ENCODE measurements around the gene FBXW7. TPM values are rescaled to one million over a fixed set of nuclear protein-coding genes. Genes with fewer than 3 reads are reported as not detected.

FBXW7 gene
- total and polyA plus RNA-seq, 4 donors: 6.5 to 62.7 (median 32.5) TPM

DNA sequence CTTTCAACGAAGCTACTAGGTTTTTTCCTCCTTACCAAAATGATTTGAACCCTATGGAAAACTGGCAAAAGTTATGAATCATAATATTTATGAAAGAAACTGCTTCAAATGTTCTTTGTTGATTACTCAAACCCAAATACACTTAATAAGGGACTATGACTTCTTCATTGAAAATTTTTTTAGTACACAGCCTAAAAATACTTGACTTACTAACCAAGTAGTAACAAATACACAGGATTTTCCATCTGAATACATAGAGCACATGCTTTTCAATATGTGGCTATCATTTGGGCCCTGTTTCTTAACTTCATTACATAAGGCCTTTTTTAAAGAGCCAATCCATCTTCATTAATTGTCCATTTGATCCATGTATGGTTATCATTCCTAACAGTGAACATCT, 171.5 kb downstream of the FBXW7 start:
- H3K27me3 ChIP-seq (ENCODE audit: control insufficient read depth in 1 of 2, insufficient read depth in 2 of 2, low read length in 1 of 2): no peaks in the 10 kb centered on the region
- intact Hi-C loops (cut with DNase I): no loop called here
- WGBS, 2 donors: 71 to 80% methylated on average over 1 of the region's 1 CpG
- no peaks in the 10 kb centered on the region for H3K9me3 ChIP-seq (ENCODE audit: control insufficient read depth, low read length)
- no peaks in the 10 kb centered on the region for H3K4me1 ChIP-seq (ENCODE audit: control insufficient read depth in 1 of 2, insufficient read depth in 2 of 2, low read length in 2 of 2)
- no peak overlapping the region for H3K27ac ChIP-seq (ENCODE audit: low read depth in 1 of 2, low read length in 2 of 2)
- DNase-seq: no peak
- ATAC-seq (ENCODE audit: low FRiP score): no peak
- H3K36me3 ChIP-seq (ENCODE audit: control insufficient read depth in 1 of 2, insufficient read depth in 2 of 2, low read length in 1 of 2): no peaks in the 10 kb centered on the region
- no peak overlapping the region for H3K4me3 ChIP-seq (ENCODE audit: low read length in 2 of 2)

DNA sequence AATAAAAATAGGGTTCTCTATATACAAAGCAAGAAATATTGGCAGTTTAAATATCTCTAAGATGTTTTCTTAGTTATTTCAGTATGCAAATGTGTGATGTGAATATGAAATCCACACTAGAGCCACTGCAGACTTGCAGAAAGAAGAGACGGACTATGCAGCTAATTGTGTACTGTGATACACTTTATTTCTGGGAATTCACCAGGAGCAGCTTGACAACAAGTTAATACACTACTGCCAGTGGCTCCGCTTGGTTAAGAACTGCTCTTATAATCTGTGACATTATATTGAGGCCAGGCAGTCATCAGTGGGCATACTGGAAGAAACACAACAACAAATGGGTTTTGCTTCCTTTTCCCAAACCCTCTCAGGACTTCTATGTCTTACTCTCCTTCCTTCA, 172.0 kb downstream of the FBXW7 start:
- Histone ChIP-seq H3K27me3 (ENCODE audit: control insufficient read depth in 1 of 2, insufficient read depth in 2 of 2, low read length in 1 of 2) (no peaks in the 10 kb centered on the region), H3K27ac (ENCODE audit: low read depth in 1 of 2, low read length in 2 of 2) (no peak overlapping the region), H3K36me3 (ENCODE audit: control insufficient read depth in 1 of 2, insufficient read depth in 2 of 2, low read length in 1 of 2) (no peaks in the 10 kb centered on the region), H3K9me3 (ENCODE audit: control insufficient read depth, low read length) (no peaks in the 10 kb centered on the region), H3K4me1 (ENCODE audit: control insufficient read depth in 1 of 2, insufficient read depth in 2 of 2, low read length in 2 of 2) (no peaks in the 10 kb centered on the region), H3K4me3 (ENCODE audit: low read length in 2 of 2) (no peak overlapping the region)
- intact Hi-C loops (cut with DNase I): no loop called here
- ATAC-seq (ENCODE audit: low FRiP score): no peak
- 93 to 95% methylated on average over 2 of the region's 2 CpGs for WGBS, 2 donors
- DNase-seq: no peak

DNA sequence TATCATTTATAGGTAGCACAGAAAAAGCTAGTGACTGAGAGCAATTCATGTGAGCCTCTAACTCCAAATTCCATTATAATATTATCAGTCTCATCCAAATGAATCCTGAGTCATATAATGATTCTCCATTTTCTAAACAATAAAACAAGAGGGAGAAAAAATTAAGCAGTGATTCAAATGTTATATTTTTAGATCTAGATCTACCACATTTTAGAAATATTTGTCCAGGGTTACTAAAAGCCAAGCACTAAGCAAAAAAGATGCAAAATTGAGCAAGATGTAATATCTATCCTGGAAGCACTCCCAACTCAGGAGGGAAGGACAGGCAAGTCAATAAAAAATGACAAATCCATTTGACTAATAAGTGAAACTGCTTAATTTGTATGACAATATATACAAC, 172.8 kb downstream of the FBXW7 start:
- H3K9me3 ChIP-seq (ENCODE audit: control insufficient read depth, low read length): no peaks in the 10 kb centered on the region
- no peaks in the 10 kb centered on the region for H3K36me3 ChIP-seq (ENCODE audit: control insufficient read depth in 1 of 2, insufficient read depth in 2 of 2, low read length in 1 of 2)
- no peaks in the 10 kb centered on the region for H3K27me3 ChIP-seq (ENCODE audit: control insufficient read depth in 1 of 2, insufficient read depth in 2 of 2, low read length in 1 of 2)
- H3K27ac ChIP-seq (ENCODE audit: low read depth in 1 of 2, low read length in 2 of 2): no peak overlapping the region
- ATAC-seq (ENCODE audit: low FRiP score) (no peak), DNase-seq (no peak)
- no peak overlapping the region for H3K4me3 ChIP-seq (ENCODE audit: low read length in 2 of 2)
- intact Hi-C loops (cut with DNase I): no loop called here
- no peaks in the 10 kb centered on the region for H3K4me1 ChIP-seq (ENCODE audit: control insufficient read depth in 1 of 2, insufficient read depth in 2 of 2, low read length in 2 of 2)

DNA sequence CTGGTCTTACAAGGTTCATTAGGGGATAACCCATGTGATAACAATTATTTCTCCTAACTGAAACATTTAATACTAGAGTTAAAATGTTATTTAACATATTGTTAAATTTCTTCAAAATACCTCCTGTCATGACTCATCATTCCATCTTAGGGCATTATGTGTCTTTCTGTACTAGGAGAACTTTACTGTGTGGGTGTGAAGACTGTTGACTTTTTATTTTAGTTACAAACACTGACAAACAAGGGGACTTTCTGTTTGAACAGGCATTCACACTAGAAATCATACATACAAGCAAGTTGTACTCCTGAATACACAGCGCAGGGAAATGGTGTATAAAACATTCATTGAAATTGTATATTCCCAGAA, 175.9 kb downstream of the FBXW7 start:
- H3K36me3 ChIP-seq (ENCODE audit: control insufficient read depth in 1 of 2, insufficient read depth in 2 of 2, low read length in 1 of 2): no peaks in the 10 kb centered on the region
- DNase-seq (no peak), ATAC-seq (ENCODE audit: low FRiP score) (no peak)
- no peaks in the 10 kb centered on the region for H3K9me3 ChIP-seq (ENCODE audit: control insufficient read depth, low read length)
- H3K4me3 ChIP-seq (ENCODE audit: low read length in 2 of 2): no peak overlapping the region
- H3K4me1 ChIP-seq (ENCODE audit: control insufficient read depth in 1 of 2, insufficient read depth in 2 of 2, low read length in 2 of 2): peaks cover 0 to 1% of the 10 kb centered on the region in 2 donors
- 98 to 100% methylated on average over 1 of the region's 1 CpG for WGBS, 2 donors
- no peaks in the 10 kb centered on the region for H3K27me3 ChIP-seq (ENCODE audit: control insufficient read depth in 1 of 2, insufficient read depth in 2 of 2, low read length in 1 of 2)
- intact Hi-C loops (cut with DNase I): no loop called here
- no peak overlapping the region for H3K27ac ChIP-seq (ENCODE audit: low read depth in 1 of 2, low read length in 2 of 2)

DNA sequence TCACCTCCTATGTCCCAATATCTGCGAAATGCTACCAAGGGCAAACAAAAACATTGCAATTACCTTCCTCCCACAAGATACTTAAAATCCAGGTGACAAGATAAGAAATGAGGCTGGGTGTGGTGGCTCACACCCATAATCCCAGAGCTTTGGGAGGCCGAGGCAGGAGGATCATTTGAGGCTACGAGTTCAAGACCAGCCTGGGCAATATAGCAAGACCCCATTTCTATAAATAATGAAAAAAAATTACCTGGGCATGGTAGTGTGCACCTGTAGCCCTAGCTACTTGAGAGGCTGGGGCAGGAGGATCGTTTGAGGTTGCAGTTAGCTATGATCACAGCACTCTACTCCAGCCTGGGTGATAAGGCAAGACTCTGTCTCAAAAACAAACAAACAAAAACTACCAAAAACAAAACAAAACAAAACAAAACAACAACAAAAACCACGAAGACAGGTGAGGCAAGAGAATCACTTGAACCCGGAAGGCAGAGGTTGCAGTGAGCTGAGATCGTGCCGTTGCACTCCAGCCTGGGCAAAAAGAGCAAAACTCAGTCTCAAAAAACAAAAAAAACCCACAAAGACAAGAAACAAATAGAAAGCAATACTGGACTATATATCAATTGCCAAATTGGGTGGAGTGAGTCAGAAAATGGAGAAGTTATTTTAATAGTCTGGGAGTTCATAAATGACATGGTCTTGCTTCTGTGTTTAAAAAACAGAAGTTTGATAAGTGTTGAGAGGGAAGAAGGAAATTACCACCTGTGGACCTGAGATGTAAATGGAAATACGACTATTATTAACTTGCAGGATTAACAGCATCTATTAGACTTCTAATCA, 176.5 kb downstream of the FBXW7 start:
- Histone ChIP-seq H3K27me3 (ENCODE audit: control insufficient read depth in 1 of 2, insufficient read depth in 2 of 2, low read length in 1 of 2) (no peaks in the 10 kb centered on the region), H3K36me3 (ENCODE audit: control insufficient read depth in 1 of 2, insufficient read depth in 2 of 2, low read length in 1 of 2) (no peaks in the 10 kb centered on the region), H3K4me1 (ENCODE audit: control insufficient read depth in 1 of 2, insufficient read depth in 2 of 2, low read length in 2 of 2) (peaks cover 0 to 1% of the 10 kb centered on the region in 2 donors), H3K27ac (ENCODE audit: low read depth in 1 of 2, low read length in 2 of 2) (no peak overlapping the region), H3K4me3 (ENCODE audit: low read length in 2 of 2) (no peak overlapping the region), H3K9me3 (ENCODE audit: control insufficient read depth, low read length) (no peaks in the 10 kb centered on the region)
- ATAC-seq (ENCODE audit: low FRiP score): no peak
- intact Hi-C loops (cut with DNase I): loop anchor here in 1 of 2 donors (10.0 kb wide), 1 partner anchor 595 kb away; the partner anchor contains the start of gene GATB
- 95 to 97% methylated on average over 9 of the region's 9 CpGs for WGBS, 2 donors
- no peak for DNase-seq

DNA sequence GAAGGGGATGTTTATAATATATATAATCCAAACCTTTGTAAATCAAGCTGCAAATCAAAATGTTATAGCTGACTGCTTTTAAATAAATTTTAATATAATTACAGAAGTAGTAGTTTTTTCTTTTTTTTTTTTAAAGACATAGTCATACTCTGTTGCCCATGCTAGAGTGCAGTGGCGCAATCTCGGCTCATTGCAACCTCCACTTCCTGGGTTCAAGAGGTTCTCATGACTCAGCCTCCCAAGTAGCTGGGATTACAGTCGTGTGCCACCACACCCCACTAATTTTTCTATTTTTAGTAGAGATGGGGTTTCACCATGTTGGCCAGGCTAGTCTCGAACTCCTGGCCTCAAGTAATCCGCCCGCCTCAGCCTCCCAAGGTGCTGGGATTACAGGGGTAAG, 178.7 kb downstream of the FBXW7 start:
- peaks cover 0 to 1% of the 10 kb centered on the region in 2 donors for H3K4me1 ChIP-seq (ENCODE audit: control insufficient read depth in 1 of 2, insufficient read depth in 2 of 2, low read length in 2 of 2)
- ATAC-seq (ENCODE audit: low FRiP score) (no peak), DNase-seq (peak in 1 of 2 donors; percentile 45)
- no peak overlapping the region for H3K27ac ChIP-seq (ENCODE audit: low read depth in 1 of 2, low read length in 2 of 2)
- H3K9me3 ChIP-seq (ENCODE audit: control insufficient read depth, low read length): no peaks in the 10 kb centered on the region
- no peaks in the 10 kb centered on the region for H3K27me3 ChIP-seq (ENCODE audit: control insufficient read depth in 1 of 2, insufficient read depth in 2 of 2, low read length in 1 of 2)
- no peak overlapping the region for H3K4me3 ChIP-seq (ENCODE audit: low read length in 2 of 2)
- intact Hi-C loops (cut with DNase I): loop anchor here in 1 of 2 donors (10.0 kb wide), 1 partner anchor 592 kb away; the partner anchor contains the start of gene GATB
- H3K36me3 ChIP-seq (ENCODE audit: control insufficient read depth in 1 of 2, insufficient read depth in 2 of 2, low read length in 1 of 2): no peaks in the 10 kb centered on the region
- 87 to 92% methylated on average over 6 of the region's 6 CpGs for WGBS, 2 donors

DNA sequence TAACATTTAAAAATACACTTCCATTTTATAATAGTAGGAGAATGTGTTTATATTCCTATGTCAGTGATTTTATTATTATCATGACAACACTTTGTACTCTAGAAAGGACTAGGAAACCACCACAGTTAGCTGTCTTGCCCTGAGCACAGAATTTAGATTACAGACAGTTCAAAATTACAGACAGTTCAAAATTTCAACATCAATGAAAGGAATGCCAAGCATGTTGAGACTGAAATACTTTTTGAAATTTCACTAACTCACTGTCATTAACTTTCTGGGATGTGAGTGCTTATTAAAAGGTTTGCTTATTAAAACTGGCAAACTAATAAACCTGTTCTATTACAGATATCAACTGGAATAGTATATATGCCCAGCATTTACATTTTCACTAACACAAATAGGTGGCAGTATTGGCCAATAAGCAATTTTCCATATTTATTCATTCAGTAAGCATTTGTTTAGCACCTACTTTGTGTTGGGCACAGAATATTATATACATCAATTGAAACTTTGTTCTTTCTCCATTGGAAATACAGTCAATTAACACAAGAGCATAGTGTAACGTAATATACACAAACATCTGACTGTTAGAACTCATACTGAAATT, 179.4 kb downstream of the FBXW7 start:
- Histone ChIP-seq H3K9me3 (ENCODE audit: control insufficient read depth, low read length) (no peaks in the 10 kb centered on the region), H3K4me3 (ENCODE audit: low read length in 2 of 2) (no peak overlapping the region), H3K27ac (ENCODE audit: low read depth in 1 of 2, low read length in 2 of 2) (no peak overlapping the region), H3K4me1 (ENCODE audit: control insufficient read depth in 1 of 2, insufficient read depth in 2 of 2, low read length in 2 of 2) (peaks cover 0 to 1% of the 10 kb centered on the region in 2 donors), H3K27me3 (ENCODE audit: control insufficient read depth in 1 of 2, insufficient read depth in 2 of 2, low read length in 1 of 2) (no peaks in the 10 kb centered on the region), H3K36me3 (ENCODE audit: control insufficient read depth in 1 of 2, insufficient read depth in 2 of 2, low read length in 1 of 2) (no peaks in the 10 kb centered on the region)
- ATAC-seq (ENCODE audit: low FRiP score): no peak
- 99 to 100% methylated on average over 1 of the region's 1 CpG for WGBS, 2 donors
- DNase-seq: no peak
- intact Hi-C loops (cut with DNase I): loop anchor here in 1 of 2 donors (10.0 kb wide), 1 partner anchor 592 kb away; the partner anchor contains the start of gene GATB

DNA sequence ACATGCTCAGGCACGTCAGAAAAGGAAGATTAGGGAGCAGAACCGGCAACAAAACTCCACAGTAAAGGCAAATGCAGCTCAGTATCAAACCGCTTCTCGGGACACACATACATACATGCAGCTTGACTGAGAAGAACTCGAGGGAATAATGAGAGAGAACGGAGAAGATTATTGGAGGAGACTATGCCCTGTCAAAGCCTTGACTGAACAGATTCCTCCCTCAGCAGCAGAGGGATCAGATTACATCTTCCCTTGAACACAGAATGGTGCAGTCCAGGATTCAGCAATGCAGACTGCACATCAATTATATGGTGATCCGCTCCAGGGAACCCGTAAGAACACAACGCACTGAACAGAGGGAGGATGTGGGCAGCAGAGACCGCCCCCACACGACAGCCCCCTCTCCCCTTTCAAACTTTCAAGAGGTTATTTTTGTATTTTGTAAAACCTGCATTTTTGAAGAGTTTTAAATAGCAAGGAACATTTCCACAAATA, 183.2 kb downstream of the FBXW7 start:
- DNase-seq (peak in 1 of 2 donors; percentile 50), ATAC-seq (ENCODE audit: low FRiP score) (peak; percentile 95)
- Histone ChIP-seq H3K36me3 (ENCODE audit: control insufficient read depth in 1 of 2, insufficient read depth in 2 of 2, low read length in 1 of 2) (no peaks in the 10 kb centered on the region), H3K4me1 (ENCODE audit: control insufficient read depth in 1 of 2, insufficient read depth in 2 of 2, low read length in 2 of 2) (peaks cover 0 to 1% of the 10 kb centered on the region in 2 donors), H3K27me3 (ENCODE audit: control insufficient read depth in 1 of 2, insufficient read depth in 2 of 2, low read length in 1 of 2) (no peaks in the 10 kb centered on the region), H3K27ac (ENCODE audit: low read depth in 1 of 2, low read length in 2 of 2) (peak overlapping the region in 1 of 2 donors; percentile 26), H3K9me3 (ENCODE audit: control insufficient read depth, low read length) (no peaks in the 10 kb centered on the region), H3K4me3 (ENCODE audit: low read length in 2 of 2) (peak overlapping the region; percentile 69 to 82)
- WGBS, 2 donors: 0 to 7% methylated on average over 11 of the region's 11 CpGs
- intact Hi-C loops (cut with DNase I): loop anchor here in 1 of 2 donors (10.0 kb wide), 1 partner anchor 588 kb away; the partner anchor contains the start of gene GATB

Data from aorta (tissue), 5 donors.